Fibroblast of lung (primary cell): ENCODE results near the gene SCGB1C2.

Experiments
- CTCF ChIP-seq, 2 donors: IDR thresholded peaks in 1 of 2; conservative IDR thresholded peaks in 1 of 2; 1 replicate in 1 of 2; 2 replicates in 1 of 2; pipeline ENCODE4 v1.5.1; 2011 to 2012; ENCODE audit warnings: low read length in 2 of 2, control low read depth in 1 of 2, inconsistent platforms in 1 of 2, low read depth in 1 of 2, mild to moderate bottlenecking in 1 of 2
- EZH2 ChIP-seq: IDR thresholded peaks from 2 replicates; pipeline ENCODE4 v1.5.1; 2012; ENCODE audit warnings: low read length, control low read depth, mild to moderate bottlenecking; ENCODE audit errors: missing control alignments

- TF ChIP-seq CTCF (conservative IDR thresholded peaks at IDR 0.05 in 1 of 2, IDR thresholded peaks at IDR 0.05 in 1 of 2; ENCODE audit: low read depth in 1 of 2, low read length in 2 of 2) (no peak), EZH2 (no peak)
Measured at GRCh38 chr17:187130-187529, 49.8 kb downstream of the SCGB1C2 start.
